Tongue (tissue), 2 donors: ENCODE measurements around the gene PPL. TPM values are rescaled to one million over a fixed set of nuclear protein-coding genes. Genes with fewer than 3 reads are reported as not detected.
"Not testable (repeated sequence)": the region's sequence is repeated elsewhere in the genome, so short reads cannot be mapped to it uniquely, and the experiment has no call there.

ENCODE experiments used
- DNase-seq: peaks from one replicate; pipeline ENCODE4 v3.0.0-alpha.2; 2015
- total RNA-seq: library from RNA; depleted of rRNA; stranded (reverse); fragments of >200 nt; gene quantifications from one replicate; pipeline ENCODE4 v1.2.3, GENCODE V29; 2014

Gene PPL
- total RNA-seq, 1 donor from 2014 or later: 105 TPM

DNA sequence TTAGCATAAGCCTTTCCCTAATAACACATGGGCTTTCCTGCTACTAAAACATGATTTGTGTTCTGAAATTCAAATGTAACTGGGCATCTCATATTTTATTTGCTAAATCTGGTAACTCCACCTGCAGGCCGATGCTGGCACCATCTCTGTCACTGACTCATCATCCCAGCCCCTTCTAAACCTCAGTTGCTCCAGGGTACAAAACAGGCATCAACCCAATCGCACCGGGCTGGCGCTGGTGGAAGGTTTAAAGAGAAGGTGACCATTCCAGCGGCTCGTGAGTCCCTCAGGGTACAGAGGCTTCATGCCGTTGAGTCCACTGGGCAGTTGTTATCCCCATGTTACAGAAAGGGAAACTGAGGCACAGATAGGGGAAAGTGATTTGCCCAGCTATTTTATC is 27.1 kb downstream of the PPL start:
- DNase-seq: no peak

DNA sequence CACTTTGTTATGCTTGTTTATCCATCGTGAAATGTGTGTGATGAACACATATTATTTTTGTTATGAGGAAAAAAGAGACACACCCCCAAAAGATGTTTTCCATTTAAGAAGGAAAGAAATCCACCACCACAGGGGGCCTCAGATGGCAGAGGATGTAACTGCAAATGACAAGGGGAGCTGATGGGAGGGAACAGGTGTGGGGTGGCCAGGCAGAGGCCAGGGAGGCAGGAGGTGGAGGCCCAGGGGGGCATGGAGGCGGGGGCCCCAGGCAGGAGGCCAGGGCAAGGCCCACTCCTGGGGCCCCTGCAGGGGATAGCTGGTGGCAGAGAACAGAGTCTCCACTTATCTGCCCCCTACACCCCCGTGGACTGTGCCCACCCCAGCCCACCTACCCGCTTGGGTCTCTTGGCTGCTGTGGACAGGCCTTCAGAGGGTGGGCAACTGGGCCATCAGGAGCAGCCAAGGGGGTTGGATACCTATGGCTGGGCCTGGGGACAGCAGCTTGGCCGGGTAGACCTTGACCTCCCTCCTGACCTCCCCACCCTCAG is 28.0 kb downstream of the PPL start:
- no peak for DNase-seq

DNA sequence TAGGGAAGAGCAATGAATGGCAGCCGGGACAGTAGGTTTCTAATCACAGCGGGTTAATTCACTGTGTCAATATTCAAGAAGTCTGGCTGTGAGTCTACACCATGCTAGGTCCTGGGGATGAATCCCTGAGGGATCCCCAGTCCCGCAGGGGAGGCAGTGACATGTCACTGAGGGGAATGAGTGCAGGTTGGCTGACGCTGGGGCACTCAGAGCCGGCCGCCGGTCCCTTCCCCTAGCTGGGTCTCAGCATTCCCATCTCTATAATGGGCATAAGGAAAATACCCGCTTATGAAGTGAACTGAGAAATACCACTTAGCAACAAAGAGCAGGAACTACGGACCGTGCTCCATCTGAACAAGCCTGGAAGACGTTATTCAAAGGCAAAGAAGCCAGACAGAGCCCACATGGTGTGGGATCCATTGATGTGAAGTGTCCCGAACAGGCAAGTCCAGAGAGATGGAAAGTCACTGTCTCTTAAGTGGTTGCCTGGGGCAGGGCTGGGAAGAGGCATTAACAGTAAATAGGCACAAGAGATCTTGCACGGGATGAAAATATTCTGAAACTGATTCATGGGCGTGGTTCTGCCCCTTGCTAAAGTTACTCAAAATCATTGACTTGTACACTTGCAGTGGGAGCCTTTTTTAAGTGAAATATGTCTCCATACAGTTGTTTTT is 31.9 kb downstream of the PPL start:
- no peak for DNase-seq

DNA sequence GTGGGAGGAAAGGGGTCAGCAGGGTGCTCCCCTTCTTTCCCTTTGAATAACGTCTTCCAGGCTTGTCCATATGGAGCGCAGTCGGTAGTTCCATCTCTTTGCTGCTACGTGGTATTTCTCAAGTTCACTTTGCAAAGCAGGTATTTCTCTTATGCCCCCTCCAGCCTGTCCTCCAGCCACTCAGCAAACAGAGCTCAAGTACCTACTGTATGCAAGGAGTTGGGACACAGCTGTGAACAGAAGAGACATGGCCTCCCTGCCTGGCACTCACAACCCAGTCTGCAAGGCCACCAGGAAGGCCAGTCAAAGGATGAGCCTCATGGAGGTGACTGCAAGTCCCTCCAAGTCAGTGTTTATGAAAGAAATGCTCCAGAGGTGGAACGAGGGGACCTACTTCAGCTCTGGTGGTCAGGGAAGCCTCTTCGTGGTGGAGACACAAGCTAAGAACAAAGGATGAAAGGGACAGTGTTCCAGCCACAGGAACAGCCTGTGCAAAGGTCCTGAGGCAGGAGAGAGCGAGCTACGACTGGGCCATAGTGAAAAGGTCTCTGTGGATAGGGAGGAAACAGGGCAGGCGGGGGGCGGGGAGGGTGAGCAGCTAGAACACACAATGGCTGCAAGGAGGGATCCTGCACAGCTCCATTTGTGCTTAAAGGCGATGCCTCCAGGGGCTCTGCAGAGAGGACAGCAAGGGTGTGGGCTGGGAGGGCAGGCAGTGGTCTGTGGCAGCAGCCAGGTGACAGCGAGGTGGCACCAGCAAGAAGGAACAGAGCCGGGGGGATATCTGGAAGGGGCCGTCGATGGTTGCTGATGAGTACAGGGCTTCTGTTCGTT is 32.6 kb downstream of the PPL start:
- no peak for DNase-seq

DNA sequence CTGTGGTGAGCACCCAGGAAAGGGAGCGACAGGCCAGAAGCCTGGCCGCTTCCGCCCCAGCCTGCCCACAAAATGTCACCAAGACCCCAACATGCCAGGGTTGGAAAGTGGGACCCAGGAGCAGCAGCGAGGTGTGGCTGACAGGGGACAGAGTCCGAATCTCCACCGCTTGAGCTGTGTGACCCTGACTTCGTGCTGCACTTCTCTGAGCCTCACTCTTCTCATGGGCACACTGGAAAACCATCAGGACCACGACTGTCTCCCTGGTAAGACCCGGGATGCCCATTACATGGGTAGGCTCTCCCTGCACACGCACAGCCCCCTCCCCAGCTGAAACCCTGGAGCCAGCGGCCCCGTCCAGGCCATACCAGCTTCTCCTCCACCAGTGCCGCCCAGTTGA is 34.9 kb downstream of the PPL start:
- no peak for DNase-seq

DNA sequence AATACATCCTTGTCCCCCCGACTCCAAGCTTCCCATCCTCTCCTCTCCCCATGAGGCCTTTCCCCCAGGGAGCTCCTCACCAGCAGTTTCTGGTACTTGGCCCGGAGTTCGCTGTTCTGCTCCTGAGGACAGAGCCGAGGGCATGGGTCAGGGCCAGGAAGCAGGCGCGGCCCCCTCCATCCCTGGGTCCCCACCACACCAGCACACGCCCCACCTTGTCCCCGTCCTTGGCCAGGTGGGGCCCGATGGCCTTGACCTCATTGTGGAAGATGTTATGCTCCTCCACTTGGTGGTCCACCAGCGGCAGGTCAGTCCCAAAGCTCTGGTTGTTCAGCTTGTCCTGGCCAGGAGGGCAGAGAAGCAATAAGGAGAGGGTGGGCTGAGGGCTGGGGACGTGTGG is 36.2 kb downstream of the PPL start:
- DNase-seq: no peak

DNA sequence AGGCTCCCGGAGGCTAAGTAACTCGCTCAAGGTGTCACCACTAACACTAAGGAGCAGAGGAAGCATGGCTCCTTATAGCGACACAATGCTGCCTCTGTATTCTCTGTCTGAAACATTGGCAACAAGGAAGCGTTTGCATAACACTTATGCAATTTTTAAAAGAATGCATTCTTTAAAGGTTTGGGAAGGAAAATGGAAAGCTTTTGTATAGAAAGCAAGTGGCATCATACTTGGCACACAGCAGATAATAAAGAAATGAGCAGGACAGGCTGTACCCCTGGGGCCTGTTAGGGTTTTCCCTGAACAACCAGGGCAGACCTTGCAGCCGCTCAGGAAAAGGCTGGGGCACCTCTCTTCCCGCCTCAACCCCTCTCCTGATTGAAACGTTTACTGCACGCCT is 36.9 kb downstream of the PPL start:
- no peak for DNase-seq

DNA sequence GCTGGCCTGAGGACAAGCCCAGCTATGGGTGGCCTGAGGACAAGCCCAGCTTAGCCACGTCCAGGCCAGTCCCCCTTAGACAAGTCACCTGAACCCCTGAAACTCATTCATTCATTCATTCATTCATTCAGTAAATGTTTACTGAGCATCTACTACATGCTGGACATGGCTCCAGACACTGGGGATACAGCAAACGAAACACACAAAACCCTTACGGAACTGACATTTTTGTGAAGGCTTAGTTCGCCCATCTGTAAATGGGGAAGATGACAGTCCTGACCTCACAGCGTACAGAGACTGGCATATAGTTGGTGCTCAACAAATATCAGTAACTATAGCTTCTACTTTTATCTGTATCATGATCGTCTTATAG is 37.5 kb downstream of the PPL start:
- DNase-seq: no peak

DNA sequence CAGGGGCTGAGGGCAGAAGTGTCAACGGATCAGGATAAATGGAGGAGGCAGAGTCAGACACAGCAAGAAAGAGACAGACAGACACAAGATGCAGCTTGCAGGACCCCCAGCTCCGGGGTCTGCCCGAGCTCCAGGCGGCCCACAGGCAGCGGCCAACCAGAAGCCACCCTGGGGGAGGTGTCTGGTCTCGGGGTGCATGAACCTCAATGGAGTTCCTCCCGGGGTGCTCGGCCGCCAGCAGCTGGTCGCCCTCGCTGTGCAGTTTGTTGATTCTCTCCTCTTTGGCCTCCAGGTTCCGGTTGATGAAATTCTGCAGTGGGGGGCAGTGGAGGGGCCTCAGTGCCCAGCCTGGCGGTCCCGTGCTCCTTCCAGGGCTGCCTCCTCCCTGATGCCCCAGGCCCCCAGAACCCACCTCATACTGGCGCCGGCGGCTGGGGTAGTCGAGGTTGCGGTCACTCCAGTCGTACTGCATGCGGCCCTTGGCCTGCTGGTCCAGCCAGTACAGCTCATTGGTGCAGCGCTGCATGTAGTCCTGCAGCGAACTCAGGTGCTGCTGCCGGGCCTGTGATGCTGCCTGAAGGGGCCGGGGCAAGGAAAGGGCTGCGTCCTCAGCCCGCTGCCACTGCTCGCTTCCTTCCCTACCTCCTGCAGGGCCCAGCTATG is 38.0 kb downstream of the PPL start:
- no peak for DNase-seq

DNA sequence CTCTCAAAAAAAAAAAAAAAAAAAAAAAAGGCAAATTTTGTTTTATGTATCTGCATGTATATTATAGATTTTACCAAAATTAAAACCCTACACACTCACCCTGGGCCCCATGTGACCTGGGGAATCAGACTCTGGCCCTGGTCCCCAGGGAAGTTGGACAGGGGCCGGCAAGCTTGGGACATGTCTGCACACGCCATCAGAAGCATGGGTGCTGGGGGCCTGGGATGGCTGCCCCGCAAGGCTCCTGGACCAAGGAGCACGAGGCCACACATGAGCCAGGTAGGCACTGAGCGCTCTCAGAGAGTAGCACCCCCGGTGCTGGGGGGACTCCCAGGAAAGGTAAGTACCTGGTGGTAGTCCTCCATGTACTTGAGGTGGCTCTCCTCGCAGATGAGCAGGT is 39.6 kb downstream of the PPL start:
- DNase-seq: no peak

DNA sequence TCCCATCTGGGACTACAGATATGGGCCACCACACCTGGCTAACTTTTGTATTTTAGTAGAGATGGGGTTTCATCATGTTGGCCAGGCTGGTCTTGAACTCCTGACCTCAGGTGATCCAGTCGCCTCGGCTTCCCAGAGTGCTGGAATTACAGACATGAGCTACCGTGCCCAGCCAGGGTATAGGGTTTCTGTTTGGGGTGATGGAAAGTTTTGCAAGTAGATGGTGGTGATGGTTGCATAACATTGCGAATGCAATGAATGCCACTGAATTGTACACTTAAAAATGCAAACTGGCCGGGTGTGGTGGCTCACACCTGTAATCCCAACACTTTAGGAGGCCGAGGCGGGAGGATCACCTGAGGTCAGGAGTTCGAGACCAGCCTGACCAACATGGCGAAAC is 40.2 kb downstream of the PPL start:
- not testable (repeated sequence) for DNase-seq

DNA sequence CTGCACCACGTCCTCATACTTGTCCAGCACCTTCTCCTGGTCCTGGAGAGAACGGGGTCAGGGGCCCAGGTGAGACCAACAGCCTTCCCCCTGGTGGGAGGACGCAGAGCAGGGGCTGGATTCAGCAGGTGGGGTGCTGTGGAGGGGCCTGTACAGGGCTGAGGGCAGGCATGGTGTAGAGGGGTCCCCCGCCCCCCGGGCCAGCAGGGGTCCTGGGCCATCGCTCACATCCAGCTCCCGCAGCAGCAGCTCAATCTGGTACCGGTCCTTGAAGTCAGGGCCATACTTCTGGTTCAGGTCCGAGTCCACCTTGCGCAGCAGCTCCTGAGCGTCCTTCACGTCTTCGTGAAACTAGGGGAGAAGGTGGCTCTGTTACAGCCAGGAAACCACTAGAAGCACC is 41.6 kb downstream of the PPL start:
- DNase-seq: no peak

DNA sequence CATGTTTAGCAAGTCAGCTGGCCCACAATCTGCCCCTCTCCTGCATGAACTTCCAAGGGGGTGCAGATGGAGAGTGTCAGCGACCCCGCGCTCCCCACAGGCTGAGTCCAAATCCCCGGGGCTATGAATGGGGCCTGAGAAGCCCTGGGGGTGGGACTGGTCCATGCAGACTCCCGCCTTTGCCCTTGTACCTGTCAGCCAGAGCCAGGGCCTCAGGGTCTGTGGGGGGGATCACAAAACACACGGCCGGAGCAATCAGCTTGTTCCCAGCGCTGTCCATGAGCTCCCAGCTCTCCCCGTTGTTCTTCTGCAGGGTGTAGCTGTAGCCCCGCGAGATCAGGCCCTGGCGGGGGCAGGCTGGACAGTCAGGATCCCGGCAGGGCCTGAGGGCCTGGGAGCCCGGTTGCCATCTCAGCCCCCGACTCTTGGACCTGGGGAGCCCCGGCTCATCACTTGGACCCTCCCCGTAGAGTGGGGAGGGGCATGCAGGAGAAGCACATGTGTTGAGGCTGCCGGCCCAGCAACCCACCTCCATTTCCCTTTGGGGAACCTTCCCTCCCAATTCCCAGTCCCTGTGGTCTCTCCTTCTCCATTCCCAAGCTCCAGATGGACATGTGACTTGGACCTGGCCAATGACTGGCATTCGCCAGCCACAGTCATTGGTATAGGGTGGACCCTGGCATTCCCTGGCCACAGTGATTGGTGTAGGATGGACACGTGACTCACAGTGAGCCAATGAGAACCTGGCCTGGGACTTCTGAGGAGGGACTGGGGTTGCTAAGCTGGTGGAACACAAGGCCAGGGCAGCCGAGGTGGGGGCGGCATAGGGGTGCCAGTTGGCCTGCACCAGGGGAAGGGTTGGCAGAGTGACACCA is 42.4 kb downstream of the PPL start:
- DNase-seq: no peak

DNA sequence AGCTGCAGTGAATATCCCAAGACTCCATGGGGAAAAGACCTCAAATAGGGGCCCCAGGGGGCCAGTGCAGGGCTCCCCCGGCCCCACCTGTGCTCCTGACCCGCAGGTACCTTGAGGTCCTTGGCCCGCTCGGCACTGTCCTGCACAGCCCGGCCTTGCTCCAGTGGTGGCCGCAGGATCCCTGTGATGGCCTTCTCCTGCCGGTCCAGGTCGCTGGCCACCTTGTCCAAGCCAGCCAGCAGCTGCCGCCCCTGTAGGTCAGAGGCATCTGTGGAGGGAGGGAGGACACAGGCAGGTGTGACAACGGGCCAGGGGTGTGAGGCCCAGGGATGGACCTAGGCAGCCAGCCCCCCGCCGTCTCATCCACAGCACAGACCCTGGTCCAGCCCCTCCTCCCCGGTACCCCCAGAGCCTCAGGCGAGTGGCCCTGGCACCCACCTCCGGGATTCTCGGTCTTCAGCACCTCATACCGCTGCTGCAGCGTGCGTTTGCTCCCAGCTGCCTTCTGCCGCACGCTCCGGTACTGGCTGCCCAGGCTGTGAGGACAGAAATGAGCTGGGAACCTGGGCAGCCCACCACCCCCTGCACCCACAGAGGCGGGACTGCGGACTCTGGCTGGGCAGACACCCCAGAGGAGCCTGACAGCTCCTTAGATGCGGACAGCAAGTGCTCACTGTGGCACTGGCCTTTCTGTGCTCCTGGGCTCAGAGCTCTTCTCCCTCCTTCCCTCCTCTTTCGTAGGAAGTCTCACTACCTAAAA is 43.7 kb downstream of the PPL start:
- DNase-seq: no peak

DNA sequence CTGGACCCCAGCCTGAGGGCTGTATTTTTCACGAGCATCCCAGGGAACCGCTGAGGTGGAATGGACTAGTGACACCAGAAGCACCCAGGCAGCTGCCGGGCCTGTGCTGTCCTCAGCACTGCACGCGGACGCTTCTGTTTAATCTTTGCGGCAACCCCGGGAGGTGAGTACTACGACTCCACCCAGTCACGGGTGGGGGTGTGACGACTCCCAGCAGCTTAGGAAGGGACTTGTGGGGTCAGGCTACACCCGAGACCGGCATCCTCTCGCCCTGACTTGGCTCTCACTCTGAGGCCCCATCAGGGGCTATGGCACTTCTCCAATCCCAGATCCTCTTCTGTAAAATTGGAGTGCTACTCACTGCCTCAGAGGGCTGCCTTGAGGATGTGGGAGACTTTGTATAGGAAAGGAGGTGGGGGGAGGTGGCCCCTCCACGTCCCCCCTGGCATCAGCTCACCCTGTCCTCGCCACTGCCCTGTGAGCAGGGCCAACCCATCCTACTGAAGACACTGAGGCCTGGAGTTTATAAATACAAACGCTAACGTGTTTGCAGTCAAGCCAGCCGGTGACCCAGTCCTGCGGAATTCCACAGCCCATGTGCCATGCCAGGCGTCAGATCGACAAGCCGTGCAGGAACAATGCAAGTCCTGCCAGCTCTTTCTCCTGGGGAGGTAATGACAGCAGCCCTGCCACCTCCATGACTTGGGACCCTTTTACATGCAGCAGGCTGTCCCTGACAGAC is 44.4 kb downstream of the PPL start:
- DNase-seq: peak; percentile 75

DNA sequence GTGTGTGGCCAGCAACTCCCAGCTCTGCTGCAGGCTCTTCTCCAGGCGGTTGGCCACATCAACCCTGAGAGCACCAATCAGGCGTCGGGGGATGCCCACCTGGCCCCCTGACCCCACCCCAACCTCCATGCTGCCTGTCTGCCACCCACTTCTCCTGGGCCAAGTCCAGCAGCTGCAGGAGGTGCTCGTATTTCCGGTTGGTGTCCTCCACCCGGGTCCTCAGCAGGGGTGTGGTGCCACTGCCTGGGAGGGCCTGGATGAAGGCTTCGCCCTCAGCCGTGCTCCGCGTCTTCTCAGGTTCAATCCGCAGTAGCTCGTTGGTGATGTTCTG is 45.1 kb downstream of the PPL start:
- DNase-seq: peak; percentile 11

DNA sequence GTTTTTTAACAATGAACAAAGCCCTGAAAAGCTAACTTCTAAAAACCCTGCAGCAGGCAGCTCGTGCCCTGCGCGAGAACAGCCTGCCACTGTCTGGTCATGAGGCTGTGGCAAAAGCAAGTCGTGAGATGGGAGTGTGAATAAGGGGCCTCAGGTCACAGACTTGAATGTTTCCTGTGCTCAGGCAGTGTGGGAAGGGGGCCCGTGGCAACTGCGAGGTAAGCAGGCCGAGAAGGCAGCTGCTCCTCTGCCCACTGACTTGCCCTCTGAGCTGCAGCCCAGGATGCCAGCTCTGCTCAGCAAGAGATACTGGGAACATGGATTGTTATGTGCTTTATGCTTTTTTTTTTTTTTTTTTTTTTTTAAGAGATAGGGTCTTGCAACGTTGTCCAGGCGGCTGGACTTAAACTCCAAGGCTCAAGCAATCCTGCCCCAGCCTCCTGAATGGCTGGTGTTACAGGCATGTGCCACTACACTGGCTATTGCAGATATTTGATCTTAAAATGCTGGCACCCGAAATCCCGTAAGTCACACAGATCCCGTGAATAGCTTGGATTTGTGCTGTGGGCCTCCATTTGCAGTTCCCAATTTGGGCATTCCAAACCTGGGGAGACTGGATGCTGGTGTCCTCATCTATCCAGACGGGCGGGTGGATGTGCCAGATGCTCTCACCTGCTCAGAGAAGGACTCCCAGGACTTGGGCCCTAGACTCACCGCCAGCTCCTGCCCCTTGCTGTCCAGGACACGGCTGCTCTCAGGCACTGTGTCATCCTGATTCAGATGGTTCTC is 45.7 kb downstream of the PPL start:
- DNase-seq: no peak

DNA sequence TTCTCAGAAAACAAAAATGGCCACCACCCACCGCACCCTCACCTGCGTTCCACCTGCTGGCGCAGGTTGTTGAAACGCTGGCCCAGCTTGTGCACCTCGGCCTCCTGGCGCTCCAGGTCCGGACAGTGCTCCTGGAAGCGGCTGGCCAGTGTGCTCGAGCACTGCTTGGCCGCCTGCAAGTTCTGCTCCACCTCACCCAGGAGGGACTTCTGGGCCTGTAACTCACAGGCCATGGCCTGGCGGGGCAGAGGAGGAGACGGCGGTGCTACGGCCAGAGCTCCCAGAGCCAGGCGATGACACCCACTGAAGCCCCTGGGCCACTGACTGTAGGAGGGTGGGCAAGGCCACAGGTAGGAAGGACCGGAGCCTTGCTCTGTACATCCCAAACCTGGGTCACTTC is 46.3 kb downstream of the PPL start:
- DNase-seq: no peak

DNA sequence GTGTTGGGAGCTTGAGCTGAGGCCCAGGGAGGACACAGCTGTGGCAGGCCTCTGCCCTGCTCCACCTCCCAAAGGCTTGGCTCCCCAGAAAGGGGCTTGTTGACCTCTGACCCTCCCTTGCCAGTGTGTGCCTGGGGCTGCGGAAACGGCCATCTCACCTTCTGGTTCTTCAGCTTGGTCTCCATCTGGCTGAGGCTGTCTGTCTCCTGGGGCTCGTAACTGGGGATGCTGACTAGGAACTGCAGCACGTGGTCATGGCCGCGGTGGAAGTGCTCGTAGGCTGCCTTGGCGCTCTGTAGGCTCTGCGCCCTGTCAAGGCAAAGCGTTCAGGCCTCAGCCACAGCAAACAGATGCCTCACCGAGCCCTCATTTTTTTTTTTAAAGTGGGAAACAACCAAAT is 46.9 kb downstream of the PPL start:
- DNase-seq: no peak
